ENCODE results near the gene DCAF4. TPM values are rescaled to one million over a fixed set of nuclear protein-coding genes. Genes with fewer than 3 reads are reported as not detected.

The DCAF4 gene
- total RNA-seq, 6 experiments from 2014 or later: 5.8 to 13.6 (median 10.5) TPM

DNA sequence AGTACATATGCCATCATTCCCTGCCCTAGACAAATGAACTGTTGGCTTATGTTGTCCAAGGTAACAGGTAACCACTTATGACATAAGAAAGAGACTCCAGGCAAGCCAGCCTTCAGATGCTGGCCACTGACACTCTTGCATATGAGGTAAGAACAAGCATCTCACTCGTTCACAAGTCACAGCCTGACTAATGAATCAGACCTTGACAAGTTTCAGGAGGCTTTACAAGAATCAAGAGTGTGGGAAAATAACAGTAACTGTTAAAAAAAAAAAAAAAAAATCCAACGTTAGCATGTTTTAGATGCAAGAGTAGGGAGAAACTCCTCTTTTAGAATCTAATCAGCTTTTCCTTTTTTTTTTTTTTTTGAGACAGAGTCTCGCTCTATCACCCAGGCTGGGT, 60.0 kb downstream of the DCAF4 start:
- no peak overlapping the region for H3K27ac ChIP-seq
- no peak for TF ChIP-seq POLR2A (IDR thresholded peaks at IDR 0.05)
- TF ChIP-seq, protein P1, sequence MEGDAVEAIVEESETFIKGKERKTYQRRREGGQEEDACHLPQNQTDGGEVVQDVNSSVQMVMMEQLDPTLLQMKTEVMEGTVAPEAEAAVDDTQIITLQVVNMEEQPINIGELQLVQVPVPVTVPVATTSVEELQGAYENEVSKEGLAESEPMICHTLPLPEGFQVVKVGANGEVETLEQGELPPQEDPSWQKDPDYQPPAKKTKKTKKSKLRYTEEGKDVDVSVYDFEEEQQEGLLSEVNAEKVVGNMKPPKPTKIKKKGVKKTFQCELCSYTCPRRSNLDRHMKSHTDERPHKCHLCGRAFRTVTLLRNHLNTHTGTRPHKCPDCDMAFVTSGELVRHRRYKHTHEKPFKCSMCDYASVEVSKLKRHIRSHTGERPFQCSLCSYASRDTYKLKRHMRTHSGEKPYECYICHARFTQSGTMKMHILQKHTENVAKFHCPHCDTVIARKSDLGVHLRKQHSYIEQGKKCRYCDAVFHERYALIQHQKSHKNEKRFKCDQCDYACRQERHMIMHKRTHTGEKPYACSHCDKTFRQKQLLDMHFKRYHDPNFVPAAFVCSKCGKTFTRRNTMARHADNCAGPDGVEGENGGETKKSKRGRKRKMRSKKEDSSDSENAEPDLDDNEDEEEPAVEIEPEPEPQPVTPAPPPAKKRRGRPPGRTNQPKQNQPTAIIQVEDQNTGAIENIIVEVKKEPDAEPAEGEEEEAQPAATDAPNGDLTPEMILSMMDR (IDR thresholded peaks at IDR 0.05): no peak
- peaks cover 0 to 15% (median 8%) of the 10 kb centered on the region in 4 donors for H3K36me3 ChIP-seq
- no peaks in the 10 kb centered on the region for H3K9me3 ChIP-seq
- no peak for DNase-seq
- peaks cover 0 to 9% (median 0%) of the 10 kb centered on the region in 4 donors for H3K4me1 ChIP-seq
- WGBS (ENCODE audit: insufficient coverage, low coverage, low lambda C conversion rate, missing lambda C conversion rate): 57% methylated on average over 3 of the region's 3 CpGs
- H3K27me3 ChIP-seq: no peaks in the 10 kb centered on the region
- intact Hi-C loops (cut with DNase I): no loop called here
- no peak overlapping the region for H3K4me3 ChIP-seq
- ATAC-seq: no peak

DNA sequence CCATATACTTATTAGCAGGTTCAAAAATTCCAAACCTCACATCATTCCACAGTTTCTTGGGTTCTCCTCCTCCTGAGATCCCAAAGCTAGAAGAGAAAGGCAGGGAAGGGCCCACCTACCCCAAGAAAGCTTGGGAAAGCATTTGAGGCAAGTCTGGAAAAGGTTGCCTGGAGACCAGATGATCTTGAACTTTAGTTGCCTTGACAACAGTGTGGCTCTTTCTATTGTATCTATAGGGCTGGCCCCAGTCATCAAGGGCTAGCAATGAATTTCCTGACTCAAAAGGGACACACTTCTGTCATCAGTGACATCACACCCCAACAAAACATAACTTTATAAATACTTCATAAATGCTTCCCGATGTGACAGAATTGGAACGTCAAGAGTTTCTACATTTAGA, 60.6 kb downstream of the DCAF4 start:
- Histone ChIP-seq H3K36me3 (peaks cover 0 to 13% (median 7%) of the 10 kb centered on the region in 4 donors), H3K4me1 (peaks cover 0 to 9% (median 0%) of the 10 kb centered on the region in 4 donors), H3K27me3 (no peaks in the 10 kb centered on the region), H3K9me3 (no peaks in the 10 kb centered on the region), H3K4me3 (no peak overlapping the region), H3K27ac (no peak overlapping the region)
- ATAC-seq (no peak), DNase-seq (no peak)
- intact Hi-C loops (cut with DNase I): no loop called here
- WGBS (ENCODE audit: insufficient coverage, low coverage, low lambda C conversion rate, missing lambda C conversion rate): 87% methylated on average over 2 of the region's 2 CpGs
- TF ChIP-seq, protein P1 (IDR thresholded peaks at IDR 0.05): no peak
- no peak for TF ChIP-seq POLR2A (IDR thresholded peaks at IDR 0.05)

DNA sequence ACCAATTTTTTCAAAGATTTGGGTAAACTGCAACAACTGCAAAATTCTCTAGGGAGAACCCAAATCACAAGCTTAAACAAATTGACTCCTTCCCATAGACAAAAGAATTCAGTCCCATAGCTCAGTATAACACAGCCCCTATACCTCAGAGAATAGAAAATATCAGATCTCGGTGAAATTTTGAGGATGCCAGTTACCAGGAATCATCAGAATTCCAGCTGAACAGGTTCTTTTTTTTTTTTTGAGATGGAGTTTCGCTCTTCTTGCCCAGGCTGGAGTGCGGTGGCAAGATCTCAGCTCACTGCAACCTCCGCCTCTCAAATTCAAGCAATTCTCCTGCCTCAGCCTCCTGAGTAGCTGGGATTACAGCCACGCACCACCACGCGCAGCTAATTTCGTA, 63.9 kb downstream of the DCAF4 start:
- WGBS (ENCODE audit: insufficient coverage, low coverage, low lambda C conversion rate, missing lambda C conversion rate): 98% methylated on average over 8 of the region's 8 CpGs
- TF ChIP-seq, protein P1 (IDR thresholded peaks at IDR 0.05): no peak
- no peak for TF ChIP-seq POLR2A (IDR thresholded peaks at IDR 0.05)
- H3K4me3 ChIP-seq: no peak overlapping the region
- DNase-seq: no peak
- no peaks in the 10 kb centered on the region for H3K4me1 ChIP-seq
- peaks cover 0 to 23% (median 5%) of the 10 kb centered on the region in 4 donors for H3K36me3 ChIP-seq
- intact Hi-C loops (cut with DNase I): no loop called here
- H3K27ac ChIP-seq: no peak overlapping the region
- no peak for ATAC-seq
- no peaks in the 10 kb centered on the region for H3K9me3 ChIP-seq
- no peaks in the 10 kb centered on the region for H3K27me3 ChIP-seq

GRCh38 chr14:72996916-72997315, 70.7 kb downstream of the DCAF4 start:
- no peak for TF ChIP-seq POLR2A (IDR thresholded peaks at IDR 0.05)
- TF ChIP-seq, protein P1 (IDR thresholded peaks at IDR 0.05): no peak
- no peaks in the 10 kb centered on the region for H3K4me1 ChIP-seq

More at GRCh38 chr14:72996916-72997315, 70.7 kb downstream of the DCAF4 start:
- no peak for ATAC-seq
- Histone ChIP-seq H3K27me3 (no peaks in the 10 kb centered on the region), H3K4me3 (no peak overlapping the region), H3K9me3 (no peaks in the 10 kb centered on the region), H3K36me3 (peaks cover 0 to 42% (median 16%) of the 10 kb centered on the region in 4 donors), H3K27ac (no peak overlapping the region)
- 90% methylated on average over 6 of the region's 6 CpGs for WGBS (ENCODE audit: insufficient coverage, low coverage, low lambda C conversion rate, missing lambda C conversion rate)
- no peak for DNase-seq
- intact Hi-C loops (cut with DNase I): no loop called here
